ENCODE measurements around the gene SPATA31C1. TPM values are rescaled to one million over a fixed set of nuclear protein-coding genes. Genes with fewer than 3 reads are reported as not detected.

SPATA31C1 gene
- polyA plus RNA-seq, 3 donors: not detected

- Mint-ChIP-seq H3K9me3 (peaks cover 3 to 6% (median 5%) of the 10 kb centered on the region in 7 donors), H3K27me3 (ENCODE audit: low read depth in 3 of 3) (peaks cover 16 to 29% (median 28%) of the 10 kb centered on the region in 3 donors), H3K4me1 (no peaks in the 10 kb centered on the region), H3K4me3 (no peak overlapping the region), H3K36me3 (no peaks in the 10 kb centered on the region), H3K27ac (no peak overlapping the region)
- WGBS (ENCODE audit: insufficient coverage): 90% methylated on average over 1 of the region's 1 CpG
- peaks cover 4 to 24% of the 10 kb centered on the region in 2 donors for H3K27me3 ChIP-seq (ENCODE audit: control insufficient read depth in 2 of 2, insufficient read depth in 2 of 2, low read length in 2 of 2)
- H3K4me1 ChIP-seq (ENCODE audit: control insufficient read depth in 1 of 2, insufficient read depth in 2 of 2, low read length in 2 of 2): no peaks in the 10 kb centered on the region
- no peaks in the 10 kb centered on the region for H4K20me1 ChIP-seq (ENCODE audit: insufficient read depth, low read length)
- H2AFZ ChIP-seq (ENCODE audit: insufficient read depth, low read depth, low read length, poor library complexity, severe bottlenecking): no peak overlapping the region
- TF ChIP-seq, protein P1, sequence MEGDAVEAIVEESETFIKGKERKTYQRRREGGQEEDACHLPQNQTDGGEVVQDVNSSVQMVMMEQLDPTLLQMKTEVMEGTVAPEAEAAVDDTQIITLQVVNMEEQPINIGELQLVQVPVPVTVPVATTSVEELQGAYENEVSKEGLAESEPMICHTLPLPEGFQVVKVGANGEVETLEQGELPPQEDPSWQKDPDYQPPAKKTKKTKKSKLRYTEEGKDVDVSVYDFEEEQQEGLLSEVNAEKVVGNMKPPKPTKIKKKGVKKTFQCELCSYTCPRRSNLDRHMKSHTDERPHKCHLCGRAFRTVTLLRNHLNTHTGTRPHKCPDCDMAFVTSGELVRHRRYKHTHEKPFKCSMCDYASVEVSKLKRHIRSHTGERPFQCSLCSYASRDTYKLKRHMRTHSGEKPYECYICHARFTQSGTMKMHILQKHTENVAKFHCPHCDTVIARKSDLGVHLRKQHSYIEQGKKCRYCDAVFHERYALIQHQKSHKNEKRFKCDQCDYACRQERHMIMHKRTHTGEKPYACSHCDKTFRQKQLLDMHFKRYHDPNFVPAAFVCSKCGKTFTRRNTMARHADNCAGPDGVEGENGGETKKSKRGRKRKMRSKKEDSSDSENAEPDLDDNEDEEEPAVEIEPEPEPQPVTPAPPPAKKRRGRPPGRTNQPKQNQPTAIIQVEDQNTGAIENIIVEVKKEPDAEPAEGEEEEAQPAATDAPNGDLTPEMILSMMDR (IDR thresholded peaks at IDR 0.05): no peak
- no peak for DNase-seq
- no peak overlapping the region for H3K4me3 ChIP-seq (replicated peaks in 1 of 3; ENCODE audit: low read depth in 2 of 3, low read length in 3 of 3)
- H3K9me3 ChIP-seq (replicated peaks in 1 of 2; ENCODE audit: control insufficient read depth in 1 of 2, insufficient read depth in 1 of 2, low read length in 2 of 2): no peaks in the 10 kb centered on the region
- no peak overlapping the region for H3K9ac ChIP-seq (ENCODE audit: insufficient read depth, low read length, poor library complexity, severe bottlenecking)
- no peak overlapping the region for H3K4me2 ChIP-seq (replicated peaks; ENCODE audit: extremely low read depth, low read length, poor library complexity, severe bottlenecking)
- H3K79me2 ChIP-seq (ENCODE audit: insufficient read depth, low read length): no peaks in the 10 kb centered on the region
- no peak overlapping the region for H3K27ac ChIP-seq (ENCODE audit: low read depth in 1 of 2, low read length in 2 of 2)
- H3K36me3 ChIP-seq (replicated peaks in 1 of 2; ENCODE audit: control insufficient read depth in 1 of 2, insufficient read depth in 2 of 2, low read length in 2 of 2): no peaks in the 10 kb centered on the region
- intact Hi-C loops (cut with micrococcal nuclease): loop anchor here (2.0 to 10.0 kb wide), 2 partner anchors 629 to 1335 kb away; no protein-coding TSS in a partner anchor
Observed at GRCh38 chr9:87950296-87950695, 32.5 kb downstream of the SPATA31C1 start.

- H3K27me3 ChIP-seq (ENCODE audit: control insufficient read depth in 2 of 2, insufficient read depth in 2 of 2, low read length in 2 of 2): peaks cover 0 to 19% of the 10 kb centered on the region in 2 donors
- no peak overlapping the region for H3K4me2 ChIP-seq (replicated peaks; ENCODE audit: extremely low read depth, low read length, poor library complexity, severe bottlenecking)
- Mint-ChIP-seq H3K4me1 (no peaks in the 10 kb centered on the region), H3K4me3 (no peak overlapping the region), H3K36me3 (no peaks in the 10 kb centered on the region), H3K27me3 (ENCODE audit: low read depth in 3 of 3) (peaks cover 12 to 27% (median 24%) of the 10 kb centered on the region in 3 donors), H3K9me3 (peaks cover 3 to 6% (median 5%) of the 10 kb centered on the region in 7 donors), H3K27ac (no peak overlapping the region)
- no peaks in the 10 kb centered on the region for H3K4me1 ChIP-seq (ENCODE audit: control insufficient read depth in 1 of 2, insufficient read depth in 2 of 2, low read length in 2 of 2)
- no peak overlapping the region for H2AFZ ChIP-seq (ENCODE audit: insufficient read depth, low read depth, low read length, poor library complexity, severe bottlenecking)
- H3K9ac ChIP-seq (ENCODE audit: insufficient read depth, low read length, poor library complexity, severe bottlenecking): no peak overlapping the region
- WGBS (ENCODE audit: insufficient coverage): 94% methylated on average over 2 of the region's 4 CpGs
- H4K20me1 ChIP-seq (ENCODE audit: insufficient read depth, low read length): no peaks in the 10 kb centered on the region
- peak in 2 of 3 donors; percentile 35 to 47 for DNase-seq
- H3K9me3 ChIP-seq (replicated peaks in 1 of 2; ENCODE audit: control insufficient read depth in 1 of 2, insufficient read depth in 1 of 2, low read length in 2 of 2): no peaks in the 10 kb centered on the region
- no peak overlapping the region for H3K27ac ChIP-seq (ENCODE audit: low read depth in 1 of 2, low read length in 2 of 2)
- intact Hi-C loops (cut with micrococcal nuclease): loop anchor here (2.0 to 10.0 kb wide), 2 partner anchors 628 to 1334 kb away; no protein-coding TSS in a partner anchor
- H3K79me2 ChIP-seq (ENCODE audit: insufficient read depth, low read length): no peaks in the 10 kb centered on the region
- H3K36me3 ChIP-seq (replicated peaks in 1 of 2; ENCODE audit: control insufficient read depth in 1 of 2, insufficient read depth in 2 of 2, low read length in 2 of 2): no peaks in the 10 kb centered on the region
- TF ChIP-seq, protein P1 (IDR thresholded peaks at IDR 0.05): peak; percentile 78
- H3K4me3 ChIP-seq (replicated peaks in 1 of 3; ENCODE audit: low read depth in 2 of 3, low read length in 3 of 3): no peak overlapping the region
Observed at GRCh38 chr9:87950765-87951488, 33.2 kb downstream of the SPATA31C1 start.
